HepG2 (cell line): ENCODE data around the gene MLLT10. TPM values are rescaled to one million over a fixed set of nuclear protein-coding genes. Genes with fewer than 3 reads are reported as not detected.

ENCODE experiments used
- ATAC-seq: fragments of 200-7000 bp; cut with Tn5 transposase; 3 replicates; pipeline ENCODE4 v1.9.1; 2020; ENCODE audit warnings: mild to moderate bottlenecking, moderate library complexity
- BruUV-seq: library from RNA; stranded (reverse); fragments of 400-500 nt; replicated peaks from 2 replicates; lab custom pipeline; 2021; lab: Mats Ljungman, UMichigan
- CTCF ChIA-PET: fragments of 300-600 bp; formaldehyde crosslinking; extraction: SDS; loops from one replicate; lab custom pipeline; 2021; ENCODE audit warnings: low total read pairs, inconsistent platforms, low intra/inter-chr PET ratio; lab: Yijun Ruan, JAX
- POLR2A ChIA-PET: fragments of 350-600 bp; sonication (Branson Sonifier 250); formaldehyde crosslinking; loops from one replicate; lab custom pipeline; 2020; ENCODE audit warnings: antibody characterized with exemption, inconsistent platforms; lab: Yijun Ruan, JAX
- DNase-seq: peaks from one replicate; pipeline ENCODE4 v3.0.0-alpha.2; 2015; ENCODE audit warnings: low spot score
- FAIRE-seq: peaks from 3 replicates; lab custom pipeline; 2011; peaks lifted over from hg19 to GRCh38; lab: Jason Lieb, UNC
- H2AFZ ChIP-seq: one replicate; pipeline ENCODE4 v1.6.1; 2011; ENCODE audit warnings: low read length, inconsistent platforms
- H3K27ac ChIP-seq: fragments of 300-600 bp; 3 replicates; pipeline ENCODE4 v1.8.0; 2011; ENCODE audit warnings: mixed run types, mild to moderate bottlenecking, mixed read lengths, low read length, inconsistent platforms; ENCODE audit not compliant: insufficient read depth; ENCODE audit errors: extremely low read length
- H3K27me3 ChIP-seq, 2 experiments: fragments of 200-600 bp in 1 of 2; 2 replicates in 1 of 2; 3 replicates in 1 of 2; pipeline versions ENCODE4 v1.6.0 to v1.8.0; 2011; ENCODE audit warnings: low read length in 2 of 2, mild to moderate bottlenecking in 2 of 2, moderate library complexity in 2 of 2, inconsistent platforms in 1 of 2; ENCODE audit not compliant: insufficient read depth in 2 of 2, control insufficient read depth in 1 of 2
- H3K36me3 ChIP-seq, 2 experiments: fragments of 200-600 bp in 1 of 2; replicated peaks in 1 of 2; 2 replicates in 1 of 2; 3 replicates in 1 of 2; pipeline versions ENCODE4 v1.5.1 to v1.8.0; 2011; ENCODE audit warnings: low read length in 2 of 2, inconsistent platforms in 1 of 2; ENCODE audit not compliant: insufficient read depth in 2 of 2, control insufficient read depth in 1 of 2
- H3K4me1 ChIP-seq: 2 replicates; pipeline ENCODE4 v1.5.1; 2012; ENCODE audit warnings: low read length, inconsistent platforms; ENCODE audit not compliant: insufficient read depth
- H3K4me2 ChIP-seq: 2 replicates; pipeline ENCODE4 v1.6.0; 2011; ENCODE audit warnings: low read depth, low read length, inconsistent platforms
- H3K4me3 ChIP-seq, 3 experiments: fragments of 200-600 bp in 1 of 3; sonication (generic), shearing (Covaris generic) in 1 of 3; replicated peaks in 1 of 3; 2 replicates each; pipeline ENCODE4 v1.5.1; 2011 to 2016; ENCODE audit warnings: low read length in 3 of 3, inconsistent platforms in 2 of 3, low read depth in 2 of 3, mild to moderate bottlenecking in 2 of 3, control low read depth in 1 of 3, mixed read lengths in 1 of 3; ENCODE audit not compliant: insufficient read depth in 1 of 3
- H3K79me2 ChIP-seq: one replicate; pipeline ENCODE4 v1.6.1; 2011; ENCODE audit warnings: low read length, inconsistent platforms; ENCODE audit not compliant: insufficient read depth
- H3K9ac ChIP-seq: 2 replicates; pipeline ENCODE4 v1.6.0; 2011; ENCODE audit warnings: mild to moderate bottlenecking, low read depth, low read length, inconsistent platforms; ENCODE audit not compliant: insufficient read depth
- H3K9me3 ChIP-seq: 2 replicates; pipeline ENCODE4 v1.5.1; 2012; ENCODE audit warnings: mild to moderate bottlenecking, low read length
- H4K20me1 ChIP-seq: 2 replicates; pipeline ENCODE4 v1.6.0; 2011; ENCODE audit warnings: inconsistent platforms, mild to moderate bottlenecking, low read length, moderate library complexity; ENCODE audit not compliant: insufficient read depth
- ETV5 ChIP-seq: IDR thresholded peaks from 2 replicates; pipeline ENCODE4 v1.6.1; 2018; ENCODE audit warnings: missing biosample characterization, missing genetic modification reagents, inconsistent platforms, borderline replicate concordance
- NPAS2 ChIP-seq: sonication (generic); formaldehyde crosslinking; IDR thresholded peaks from 2 replicates; pipeline ENCODE4 v1.8.0; 2022; ENCODE audit warnings: mild to moderate bottlenecking, missing genetic modification reagents, borderline replicate concordance
- REL ChIP-seq: sonication (generic); formaldehyde crosslinking; conservative IDR thresholded peaks from 2 replicates; pipeline ENCODE4 v1.8.0; 2022; ENCODE audit warnings: mild to moderate bottlenecking, missing genetic modification reagents, moderate library complexity
- STAG1 ChIP-seq: sonication (generic); formaldehyde crosslinking; IDR thresholded peaks from 2 replicates; pipeline ENCODE4 v1.4.0; 2020; ENCODE audit warnings: missing genetic modification reagents
- ZMYM4 ChIP-seq: sonication (generic); formaldehyde crosslinking; IDR thresholded peaks from 2 replicates; pipeline ENCODE4 v1.8.1; 2023; ENCODE audit warnings: mild to moderate bottlenecking, missing genetic modification reagents
- ZNF12 ChIP-seq: sonication (generic); formaldehyde crosslinking; IDR thresholded peaks from 2 replicates; pipeline ENCODE4 v1.5.0; 2020; ENCODE audit warnings: missing genetic modification reagents
- ZNF121 ChIP-seq: sonication (generic); formaldehyde crosslinking; IDR thresholded peaks from 2 replicates; pipeline ENCODE4 v1.5.0; 2020; ENCODE audit warnings: mild to moderate bottlenecking, missing genetic modification reagents
- ZNF354B ChIP-seq: sonication (generic); formaldehyde crosslinking; IDR thresholded peaks from 2 replicates; pipeline ENCODE4 v1.8.0; 2022; ENCODE audit warnings: mild to moderate bottlenecking, missing genetic modification reagents
- ZNF496 ChIP-seq: sonication (generic); formaldehyde crosslinking; IDR thresholded peaks from 2 replicates; pipeline ENCODE4 v1.8.1; 2023; ENCODE audit warnings: mild to moderate bottlenecking, moderate library complexity, missing genetic modification reagents; ENCODE audit not compliant: insufficient replicate concordance
- WGBS: methylation state at CpG from one replicate; pipeline ENCODE4 v1.1.6; 2017; ENCODE audit warnings: low lambda C conversion rate; 5-methylcytosine and 5-hydroxymethylcytosine counted together
- in situ Hi-C: cut with HindIII; loops from 2 replicates; pipeline ENCODE4 v1.10.0; 2017; ENCODE audit warnings: low pct_unique_long_range_greater_than_20kb; ENCODE audit not compliant: extremely low pct_ligation_motif_present
- intact Hi-C: fragments of 100-400 bp; cut with micrococcal nuclease; formaldehyde crosslinking; loops from one replicate; pipeline ENCODE4 v1.10.0; 2022; ENCODE audit not compliant: unreplicated experiment
- polyA plus RNA-seq, 8 experiments: library from polyadenylated mRNA; depleted of rRNA in 3 of 8; stranded (reverse) in 7 of 8; unstranded in 1 of 8; fragments of >200 nt; fragmentation: Illumina TruSeq in 4 of 8; extraction: Trizol in 4 of 8; gene quantifications; 2 replicates each; pipeline versions ENCODE4 v1.2.1 to v1.2.3, GENCODE V29; 2011 to 2016; ENCODE audit warnings: low read depth in 4 of 8, missing spikeins in 1 of 8, mixed read lengths in 1 of 8; ENCODE audit not compliant: insufficient read depth in 1 of 8
- total RNA-seq, 5 experiments: library from RNA; depleted of rRNA; stranded (reverse); fragments of >200 nt; fragmentation: Illumina TruSeq; extraction: Trizol; gene quantifications; 2 replicates each; pipeline ENCODE4 v1.2.3, GENCODE V29; 2016; ENCODE audit warnings: low read depth in 1 of 5
- TF ChIP-seq, protein P1 (sequence below): IDR thresholded peaks from 2 replicates; pipeline ENCODE4 v1.6.1; 2016; ENCODE audit warnings: missing biosample characterization, missing genetic modification reagents, low read depth
- TF ChIP-seq, protein P2 (sequence below): sonication (generic); formaldehyde crosslinking; IDR thresholded peaks from 2 replicates; pipeline ENCODE4 v1.4.0; 2020; ENCODE audit warnings: missing genetic modification reagents, borderline replicate concordance

MLLT10 gene
- total and polyA plus RNA-seq, 2 of the 13 experiments (the other 11 are each of a cell fraction or from before 2014, with no cell fraction given): 51.3 to 84.1 TPM

DNA sequence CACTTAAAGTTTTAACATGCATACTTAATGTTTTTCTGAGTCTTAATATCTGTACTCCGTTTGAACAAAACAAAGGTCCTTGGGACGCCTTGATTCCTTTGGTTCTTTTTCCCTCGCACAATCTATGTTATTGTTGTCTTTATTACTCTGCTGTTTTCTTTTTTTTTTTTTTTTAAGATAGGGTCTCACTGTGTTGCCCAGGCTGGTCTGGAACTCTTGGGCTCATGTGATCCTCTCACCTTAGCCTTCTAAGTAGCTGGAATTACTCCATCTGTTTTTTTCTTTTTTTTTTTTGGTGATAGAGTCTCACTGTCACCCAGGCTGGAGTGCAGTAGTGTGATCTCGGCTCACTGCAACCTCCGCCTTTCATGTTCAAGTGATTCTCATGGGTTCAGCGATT, 13.2 kb downstream of the MLLT10 start:
- no peak for ATAC-seq
- H3K4me1 ChIP-seq: peaks cover 16% of the 10 kb centered on the region
- no peak overlapping the region for H3K27ac ChIP-seq
- no peak overlapping the region for H3K4me2 ChIP-seq
- no peaks in the 10 kb centered on the region for H3K9me3 ChIP-seq
- TF ChIP-seq ZNF121 (CRISPR knock-in tag): 0 out of 2 replicates have a peak, but pooled peaks have one; percentile 36
- no peak for TF ChIP-seq ETV5
- TF ChIP-seq, all 625 proteins: peak for 1
- Histone ChIP-seq H3K9ac (no peak overlapping the region), H3K4me3 (no peak overlapping the region), H4K20me1 (0 out of 2 replicates have a peak, but pooled peaks cover 3% of the 10 kb centered on the region), H2AFZ (no peak overlapping the region), H3K36me3 (peaks cover 29 to 81% of the 10 kb centered on the region in 2 experiments), H3K27me3 (no peaks in the 10 kb centered on the region), H3K79me2 (peaks cover 78% of the 10 kb centered on the region)
- BruUV-seq: no TSS peak
- WGBS: 99% methylated on average over 6 of the region's 6 CpGs
- FAIRE-seq (no peak), DNase-seq (no peak)
- CTCF ChIA-PET: no interaction called here
- POLR2A ChIA-PET: no interaction called here
- in situ Hi-C loops (no loop called here), intact Hi-C loops (no loop called here)

DNA sequence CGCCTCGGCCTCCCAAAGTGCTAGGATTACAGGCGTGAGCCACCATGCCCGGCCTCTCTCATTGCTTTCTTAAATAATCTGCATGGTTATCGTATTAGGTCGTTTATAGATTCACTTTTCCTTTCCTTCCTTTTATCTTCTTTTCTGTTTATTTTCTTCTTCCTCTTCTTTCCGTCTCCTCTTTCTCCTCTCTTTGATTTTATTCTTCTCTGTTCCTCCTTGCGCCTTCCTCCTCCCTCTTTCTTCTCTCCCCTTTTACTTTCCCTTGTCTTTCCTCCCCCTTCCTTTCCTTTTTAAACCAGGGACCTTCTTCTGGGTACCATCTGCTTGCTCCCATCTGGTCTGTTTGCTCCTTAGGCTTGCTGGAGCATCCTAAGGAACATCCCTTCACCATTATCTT, 18.6 kb downstream of the MLLT10 start:
- CTCF ChIA-PET: no interaction called here

More for the DNA sequence above, 18.6 kb downstream of the MLLT10 start:
- no peak for ATAC-seq
- H3K27ac ChIP-seq: no peak overlapping the region
- 97% methylated on average over 8 of the region's 8 CpGs for WGBS
- no peaks in the 10 kb centered on the region for H3K27me3 ChIP-seq
- H3K9me3 ChIP-seq: no peaks in the 10 kb centered on the region
- H3K4me3 ChIP-seq: no peak overlapping the region
- POLR2A ChIA-PET: no interaction called here
- H3K79me2 ChIP-seq: peaks cover 78% of the 10 kb centered on the region
- 0 out of 2 replicates have a peak, but pooled peaks cover 3% of the 10 kb centered on the region for H4K20me1 ChIP-seq
- H3K4me1 ChIP-seq: peaks cover 40% of the 10 kb centered on the region
- DNase-seq: no peak
- H3K9ac ChIP-seq: no peak overlapping the region
- no TSS peak for BruUV-seq
- in situ Hi-C loops: no loop called here
- H2AFZ ChIP-seq: no peak overlapping the region
- H3K36me3 ChIP-seq: peaks cover 22 to 80% of the 10 kb centered on the region in 2 experiments
- FAIRE-seq: no peak
- H3K4me2 ChIP-seq: no peak overlapping the region
- TF ChIP-seq STAG1 (CRISPR knock-in tag): no peak
- TF ChIP-seq, protein P1, sequence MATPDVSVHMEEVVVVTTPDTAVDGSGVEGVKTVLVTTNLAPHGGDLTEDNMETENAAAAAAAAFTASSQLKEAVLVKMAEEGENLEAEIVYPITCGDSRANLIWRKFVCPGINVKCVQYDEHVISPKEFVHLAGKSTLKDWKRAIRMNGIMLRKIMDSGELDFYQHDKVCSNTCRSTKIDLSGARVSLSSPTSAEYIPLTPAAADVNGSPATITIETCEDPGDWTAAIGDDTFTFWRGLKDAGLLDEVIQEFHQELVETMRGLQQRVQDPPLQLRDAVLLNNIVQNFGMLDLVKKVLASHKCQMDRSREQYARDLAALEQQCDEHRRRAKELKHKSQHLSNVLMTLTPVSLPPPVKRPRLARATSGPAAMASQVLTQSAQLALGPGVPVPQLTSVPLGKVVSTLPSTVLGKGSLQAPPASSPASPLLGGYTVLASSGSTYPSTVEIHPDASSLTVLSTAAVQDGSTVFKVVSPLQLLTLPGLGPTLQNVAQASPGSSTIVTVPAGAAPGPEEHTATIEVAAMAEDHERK (CRISPR knock-in tag): no peak
- TF ChIP-seq NPAS2 (CRISPR knock-in tag): no peak
- no peak for TF ChIP-seq ZNF12 (CRISPR knock-in tag)
- TF ChIP-seq REL (CRISPR knock-in tag): no peak
- TF ChIP-seq, protein P2, sequence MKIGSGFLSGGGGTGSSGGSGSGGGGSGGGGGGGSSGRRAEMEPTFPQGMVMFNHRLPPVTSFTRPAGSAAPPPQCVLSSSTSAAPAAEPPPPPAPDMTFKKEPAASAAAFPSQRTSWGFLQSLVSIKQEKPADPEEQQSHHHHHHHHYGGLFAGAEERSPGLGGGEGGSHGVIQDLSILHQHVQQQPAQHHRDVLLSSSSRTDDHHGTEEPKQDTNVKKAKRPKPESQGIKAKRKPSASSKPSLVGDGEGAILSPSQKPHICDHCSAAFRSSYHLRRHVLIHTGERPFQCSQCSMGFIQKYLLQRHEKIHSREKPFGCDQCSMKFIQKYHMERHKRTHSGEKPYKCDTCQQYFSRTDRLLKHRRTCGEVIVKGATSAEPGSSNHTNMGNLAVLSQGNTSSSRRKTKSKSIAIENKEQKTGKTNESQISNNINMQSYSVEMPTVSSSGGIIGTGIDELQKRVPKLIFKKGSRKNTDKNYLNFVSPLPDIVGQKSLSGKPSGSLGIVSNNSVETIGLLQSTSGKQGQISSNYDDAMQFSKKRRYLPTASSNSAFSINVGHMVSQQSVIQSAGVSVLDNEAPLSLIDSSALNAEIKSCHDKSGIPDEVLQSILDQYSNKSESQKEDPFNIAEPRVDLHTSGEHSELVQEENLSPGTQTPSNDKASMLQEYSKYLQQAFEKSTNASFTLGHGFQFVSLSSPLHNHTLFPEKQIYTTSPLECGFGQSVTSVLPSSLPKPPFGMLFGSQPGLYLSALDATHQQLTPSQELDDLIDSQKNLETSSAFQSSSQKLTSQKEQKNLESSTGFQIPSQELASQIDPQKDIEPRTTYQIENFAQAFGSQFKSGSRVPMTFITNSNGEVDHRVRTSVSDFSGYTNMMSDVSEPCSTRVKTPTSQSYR: no peak
- TF ChIP-seq ZMYM4 (CRISPR knock-in tag): no peak
- no peak for TF ChIP-seq ZNF496 (CRISPR knock-in tag)
- TF ChIP-seq ZNF354B (CRISPR knock-in tag): no peak
- TF ChIP-seq, all 625 proteins: peak for 0
- intact Hi-C loops: no loop called here
